Midbrain (tissue), 1 donor: ENCODE results near the gene SAPCD2.

Experiments
- DNase-seq: peaks from one replicate; lab custom pipeline; 2025; lab: John Stamatoyannopoulos, UW

The SAPCD2 gene

GRCh38 chr9:137031904-137032640 lies 38.3 kb downstream of the SAPCD2 start, which contains the start of gene FUT7:
TSS of gene FUT7 (minus strand) at chr9:137032088. CDS start at chr9:137031991, 97 bp downstream.
- no peak for DNase-seq

DNA sequence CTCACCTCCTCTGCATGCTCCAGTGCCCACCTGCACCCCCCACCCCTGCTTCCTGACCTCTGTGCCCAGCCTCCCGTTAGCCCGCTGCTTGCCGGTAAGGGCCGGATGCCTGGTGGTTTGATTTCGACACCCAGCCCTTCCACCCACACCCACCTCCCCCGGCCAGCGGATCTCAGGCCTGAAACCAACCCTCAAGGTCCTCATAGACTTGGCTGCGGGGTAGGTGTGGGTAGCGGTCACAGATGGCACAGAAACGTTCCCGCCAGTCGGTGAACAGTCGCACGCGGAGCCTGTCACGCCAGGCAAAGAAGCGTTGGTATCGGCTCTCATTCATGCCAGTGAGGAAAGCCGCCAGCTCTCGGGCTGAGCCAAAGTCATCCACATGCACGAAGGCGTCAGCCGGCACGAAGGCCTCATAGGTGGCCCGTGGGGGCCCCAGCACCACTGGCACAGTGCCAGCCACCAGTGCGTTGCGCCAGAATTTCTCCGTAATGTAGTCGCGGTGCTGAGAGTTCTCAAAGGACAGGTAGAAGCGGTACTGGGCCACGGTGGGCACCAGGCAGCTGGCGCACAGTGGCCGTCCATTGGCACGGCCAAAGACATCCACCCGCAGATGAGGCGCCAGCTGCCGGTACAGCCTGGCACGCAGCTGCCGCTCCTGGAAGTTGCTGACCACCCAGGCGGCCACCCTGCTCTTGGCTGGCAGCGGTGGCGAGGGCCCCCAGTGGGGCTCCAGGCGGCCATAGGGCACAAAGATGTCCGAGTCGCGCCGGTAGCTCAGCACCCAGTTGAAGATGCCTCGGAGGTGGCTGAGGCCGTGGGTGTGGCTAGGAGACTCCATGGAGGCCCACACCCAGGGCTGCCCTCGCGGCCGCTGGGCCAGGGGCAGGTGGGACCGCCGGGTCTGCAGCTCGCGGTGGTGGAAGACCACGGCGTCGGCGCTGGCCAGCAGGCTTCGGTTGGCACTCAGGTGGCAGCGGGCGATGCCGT lies 39.5 kb downstream of the SAPCD2 start:
- DNase-seq = no peak

DNA sequence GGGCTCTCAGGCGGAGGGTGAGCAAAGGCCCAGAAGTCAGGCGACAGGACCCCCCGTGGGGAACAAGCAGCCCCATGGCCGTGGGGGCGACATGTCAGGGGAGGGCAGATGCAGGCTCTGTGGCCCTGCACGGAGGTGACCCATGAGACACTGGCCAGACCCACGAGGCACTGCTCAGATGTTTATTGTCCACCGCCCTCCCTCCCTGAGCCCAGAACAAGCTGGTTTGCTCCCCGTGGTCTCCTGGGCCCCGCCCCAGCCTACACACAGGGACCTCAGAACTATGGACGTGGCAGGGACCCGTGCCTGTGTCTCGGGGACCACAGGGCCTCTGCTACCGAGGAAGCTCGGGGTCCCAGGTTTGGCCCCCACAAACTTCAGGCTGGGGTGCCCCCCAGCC lies 40.4 kb downstream of the SAPCD2 start:
- DNase-seq = no peak

DNA sequence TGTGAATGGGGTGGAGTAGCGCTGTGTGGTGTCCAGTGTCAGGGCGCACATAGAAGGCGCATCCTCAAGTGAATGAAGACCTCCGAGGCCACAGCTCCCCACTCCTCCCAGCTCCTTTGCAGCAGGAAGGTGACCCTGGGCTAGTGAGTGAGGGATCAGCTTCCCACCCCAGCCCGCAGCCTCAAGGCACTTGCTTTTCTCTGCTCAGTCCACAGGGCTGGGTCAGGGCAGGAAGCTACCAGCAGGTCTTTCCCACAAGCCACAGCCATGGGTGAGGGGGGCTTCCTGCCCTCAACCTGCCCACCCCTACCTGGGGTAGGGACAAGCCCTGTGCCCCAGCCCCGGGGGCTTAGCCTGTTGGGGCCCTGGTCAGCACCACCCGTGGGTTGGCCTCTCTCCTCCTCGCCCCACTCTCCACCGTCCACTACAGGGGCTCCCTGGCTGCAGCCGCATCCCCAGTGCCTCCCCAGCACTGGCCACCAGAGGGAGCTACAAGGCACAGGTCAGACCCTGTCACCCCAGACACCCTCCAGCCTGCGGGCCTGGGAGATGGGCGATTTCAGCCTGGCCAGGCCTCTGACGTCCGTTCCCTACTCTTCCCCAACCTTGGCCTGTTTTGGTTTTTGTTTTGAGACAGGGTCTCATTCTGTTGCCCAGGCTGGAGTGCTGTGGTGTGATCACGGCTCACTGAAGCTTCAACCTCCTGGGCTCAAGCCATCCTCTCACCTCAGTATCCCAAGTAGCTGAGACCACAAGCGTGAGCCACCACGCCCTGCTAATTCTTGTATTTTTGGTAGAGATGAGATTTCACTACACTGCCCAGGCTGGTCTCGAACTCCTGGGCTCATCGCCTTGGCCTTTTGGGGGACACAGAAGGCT lies 41.1 kb downstream of the SAPCD2 start:
- peak; percentile 80 for DNase-seq

- DNase-seq = peak; percentile 74
Observed at GRCh38 chr9:137028263-137029057, 41.9 kb downstream of the SAPCD2 start.

DNA sequence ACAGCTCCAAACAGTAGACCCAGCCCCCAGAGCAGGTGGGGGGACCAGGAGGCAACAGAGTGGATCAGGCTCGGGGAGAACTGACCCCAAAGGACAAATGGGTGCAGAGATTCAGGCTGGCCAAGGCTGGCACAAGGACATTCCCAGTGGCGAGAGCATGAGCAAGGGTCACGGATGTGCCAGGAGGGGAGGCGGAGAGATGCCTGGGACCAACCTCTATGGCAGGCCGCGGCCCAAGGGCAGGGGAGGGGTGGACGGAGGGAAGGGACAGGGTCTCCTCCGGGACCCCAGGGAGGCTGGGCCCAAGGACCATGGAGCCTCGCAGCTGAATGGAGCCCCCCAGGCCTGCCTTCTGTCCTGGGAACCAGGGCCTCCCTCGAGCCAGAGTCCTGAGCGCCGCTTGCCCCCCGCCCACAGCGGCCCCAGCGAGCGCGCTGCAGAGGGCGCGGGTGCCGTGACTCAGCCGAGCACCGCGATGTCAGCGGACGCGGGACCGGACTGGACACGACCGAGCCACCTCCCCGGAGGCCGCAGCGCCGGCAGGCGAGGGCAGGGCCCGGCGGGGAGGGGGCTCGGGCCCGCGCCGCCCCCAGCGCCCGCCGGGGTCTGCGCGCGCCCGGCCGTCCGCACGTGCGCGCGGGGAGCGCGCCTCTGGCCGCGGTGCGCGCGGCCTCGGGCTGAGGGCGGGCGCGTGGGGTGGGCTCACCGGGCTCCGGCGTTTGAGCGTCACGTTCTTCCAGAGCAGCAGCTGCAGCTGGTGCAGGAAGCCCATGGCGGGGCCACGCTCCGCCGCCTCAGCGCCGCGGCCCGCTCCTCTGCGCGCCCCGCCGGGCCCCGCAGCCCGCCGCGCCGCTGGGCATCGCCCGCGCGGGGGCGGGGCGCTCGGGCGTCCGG lies 42.7 kb downstream of the SAPCD2 start, which contains the start of gene ABCA2:
Gene ABCA2 (minus strand): TSS at position 869 of the 894 bp plus-strand sequence. CDS start 97 bp downstream, at position 772.
- no peak for DNase-seq

GRCh38 chr9:137026828-137027227 lies 43.5 kb downstream of the SAPCD2 start:
- no peak for DNase-seq

DNA sequence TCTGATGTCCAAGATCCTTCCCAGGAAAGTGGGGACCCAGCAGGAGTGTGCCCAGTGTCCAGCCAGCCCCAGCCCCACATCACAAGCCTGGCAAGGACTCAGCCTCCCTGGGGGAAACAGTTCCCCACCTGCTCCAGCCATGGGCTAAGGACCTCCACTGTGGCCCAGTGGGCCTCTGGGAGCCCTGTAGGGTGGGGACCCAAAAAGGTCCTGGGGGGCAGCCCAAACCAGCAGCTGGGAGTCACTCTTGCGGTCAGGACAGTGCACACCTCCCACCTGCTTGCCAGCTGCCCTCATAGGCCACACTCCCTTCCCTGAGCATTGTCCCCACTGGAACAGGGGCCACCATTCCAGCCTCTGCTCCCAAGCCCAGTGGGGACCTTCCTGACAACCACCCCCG lies 44.0 kb downstream of the SAPCD2 start:
- DNase-seq = no peak

- peak; percentile 96 for DNase-seq
Observed at GRCh38 chr9:137025517-137025966, 44.8 kb downstream of the SAPCD2 start.

- DNase-seq = peak; percentile 60
Observed at GRCh38 chr9:137023583-137023991, 46.8 kb downstream of the SAPCD2 start.

DNA sequence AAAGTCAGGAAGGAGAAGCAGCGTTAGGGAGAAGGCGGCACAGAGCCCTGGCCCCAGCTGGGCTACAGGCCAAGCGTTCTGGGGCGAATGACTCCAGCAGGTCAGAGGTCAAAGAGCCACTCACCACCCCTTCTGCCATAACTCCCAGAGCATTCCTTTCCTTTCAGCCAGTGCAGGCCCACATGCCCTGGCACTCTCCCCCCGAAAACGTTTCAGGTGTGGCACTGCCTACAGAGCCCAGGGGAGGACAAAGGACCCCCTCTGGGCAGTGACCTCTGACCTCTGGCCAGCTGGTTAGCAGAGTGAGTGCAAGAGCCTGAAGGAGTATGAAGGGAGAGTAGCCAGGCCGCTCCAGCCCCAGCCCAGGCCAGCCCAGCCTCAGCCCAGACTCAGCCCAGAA lies 47.2 kb downstream of the SAPCD2 start:
- DNase-seq = no peak

DNA sequence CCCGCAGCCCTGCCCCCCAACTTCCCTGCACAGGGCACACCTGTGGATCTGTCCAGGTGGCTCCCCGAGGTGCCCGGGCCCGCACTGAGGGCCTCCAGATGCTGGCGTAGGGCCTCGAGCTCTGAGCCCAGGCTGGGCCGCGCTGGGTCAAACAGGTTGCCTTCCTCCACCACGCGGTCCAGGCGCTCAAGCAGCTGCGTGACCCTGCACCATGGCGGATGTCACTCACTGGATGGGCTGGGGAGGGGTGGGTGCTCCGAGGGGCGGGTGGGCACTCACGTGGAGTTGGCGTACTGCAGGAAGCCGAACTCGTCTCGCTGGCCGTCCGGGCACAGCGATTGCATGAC lies 47.7 kb downstream of the SAPCD2 start:
- DNase-seq = no peak

DNA sequence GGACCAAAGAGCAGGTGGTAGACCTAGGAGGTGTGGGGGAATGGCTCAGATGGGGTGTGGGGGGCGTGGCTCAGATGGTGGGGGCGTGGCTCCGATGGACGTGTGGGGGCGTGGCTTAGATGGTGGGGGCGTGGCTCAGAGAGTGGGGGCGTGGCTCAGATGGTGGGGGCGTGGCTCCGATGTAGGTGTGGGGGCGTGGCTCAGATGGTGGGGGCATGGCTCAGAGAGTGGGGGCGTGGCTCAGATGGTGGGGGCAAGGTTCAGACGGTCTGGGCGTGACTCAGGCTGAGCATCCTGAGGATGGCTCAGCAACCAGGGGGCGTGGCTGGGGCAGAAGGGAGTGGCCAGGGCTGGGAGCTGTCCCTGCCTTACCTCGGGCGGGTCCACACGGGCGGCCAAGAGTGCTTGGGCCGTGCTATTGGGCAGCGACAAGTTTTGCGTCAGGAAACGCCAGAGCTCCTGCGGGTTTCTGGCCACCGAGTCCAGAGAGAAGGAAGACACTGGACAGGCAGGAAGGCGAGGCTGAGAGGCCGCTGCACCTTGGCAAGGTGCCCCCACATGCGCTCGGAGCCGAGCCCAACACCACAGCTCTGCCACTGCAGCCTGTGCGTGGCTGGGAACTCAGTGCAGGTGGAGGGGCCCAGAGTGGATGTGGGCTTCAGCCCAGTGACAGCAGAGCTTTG lies 48.2 kb downstream of the SAPCD2 start:
- DNase-seq = peak; percentile 80

GRCh38 chr9:137021568-137021978 lies 48.8 kb downstream of the SAPCD2 start:
- no peak for DNase-seq

DNA sequence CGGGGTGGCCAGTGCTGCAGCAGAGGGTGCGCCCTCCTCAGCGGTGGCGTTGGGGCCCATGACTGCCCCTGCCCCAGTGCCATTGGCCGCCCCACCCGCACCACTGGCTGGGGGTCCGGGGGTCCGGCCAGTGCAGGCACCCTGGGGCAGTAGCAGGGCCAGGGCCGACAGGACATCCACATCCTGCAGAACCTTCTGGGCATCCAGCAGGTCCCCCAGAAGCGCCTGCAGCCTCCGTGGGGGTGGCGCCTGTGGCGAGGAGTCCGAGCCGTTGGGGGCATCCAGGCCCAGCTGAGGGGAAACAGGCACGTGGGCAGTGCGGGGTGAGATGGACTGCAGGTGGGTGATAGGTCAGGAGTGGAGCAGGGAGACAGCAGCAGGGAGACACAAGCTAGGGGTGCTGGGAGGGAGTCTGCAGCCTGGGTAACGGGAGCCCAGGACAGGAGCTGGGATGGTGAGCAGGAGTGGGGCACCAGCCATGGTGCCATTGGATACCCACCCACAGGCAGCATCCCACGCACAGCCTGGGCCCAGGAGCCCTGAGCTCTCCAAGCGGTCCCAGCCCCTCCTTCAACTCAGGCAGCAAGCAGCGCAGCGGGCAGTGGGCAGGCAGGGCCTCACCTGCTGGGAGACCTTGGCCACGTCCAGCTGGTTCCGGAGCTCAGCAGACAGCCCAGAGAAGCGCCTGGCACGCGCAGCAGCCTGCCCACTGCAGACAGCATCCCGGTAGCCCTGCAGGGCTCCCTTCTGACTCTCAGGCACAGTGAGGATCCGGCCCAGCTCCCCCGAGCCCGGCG lies 49.4 kb downstream of the SAPCD2 start:
- no peak for DNase-seq

DNA sequence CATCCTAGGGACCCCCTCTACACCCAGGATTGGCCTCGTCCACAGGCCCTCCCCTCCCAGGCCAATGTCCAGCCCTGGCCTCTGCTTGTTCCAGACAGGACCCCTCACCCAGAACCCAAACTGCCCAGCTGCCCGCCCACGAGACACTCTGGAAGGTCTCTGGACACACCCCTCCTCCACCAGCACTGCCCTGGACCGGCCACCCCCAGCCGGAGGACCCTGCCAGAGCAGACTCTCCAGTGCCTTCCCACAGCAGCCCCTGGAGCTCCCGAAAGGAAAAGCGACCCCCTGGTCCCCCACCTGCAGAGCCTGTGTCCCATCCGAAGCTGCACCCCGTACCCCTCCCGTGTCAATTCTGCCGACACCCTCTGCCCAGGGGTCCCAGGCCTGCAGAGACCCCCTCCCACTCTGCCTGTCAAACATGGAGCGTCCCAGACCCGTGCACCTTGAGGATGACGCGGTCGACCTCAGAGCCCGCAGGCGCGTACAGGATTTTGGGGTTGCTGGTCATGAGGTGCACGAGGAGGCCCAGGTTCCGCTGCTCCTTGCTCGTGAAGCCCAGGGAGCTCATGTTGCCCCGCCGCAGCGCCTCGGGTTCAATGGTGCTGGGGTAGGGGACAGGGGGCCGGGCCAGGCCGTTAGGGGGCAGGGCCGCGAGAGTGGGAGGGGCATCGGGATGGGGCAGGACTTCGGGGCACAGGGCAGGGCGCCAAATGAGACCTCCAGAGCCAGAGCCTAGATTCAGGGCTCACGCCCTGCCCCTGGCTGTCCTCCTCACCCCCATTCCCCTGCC lies 50.3 kb downstream of the SAPCD2 start:
- no peak for DNase-seq

- no peak for DNase-seq
Observed at GRCh38 chr9:137018761-137019559, 51.4 kb downstream of the SAPCD2 start.
